NCI-H2227 (cell line): ENCODE data around the gene PCYT2.

Source experiments
- DNase-seq: peaks from one replicate; lab custom pipeline; 2025; ENCODE audit not compliant: unreplicated experiment; lab: John Stamatoyannopoulos, UW

Gene PCYT2

GRCh38 chr17:81858967-81859905, 52.0 kb downstream of the PCYT2 start:
- DNase-seq = no peak

GRCh38 chr17:81858170-81858966, 52.8 kb downstream of the PCYT2 start:
- DNase-seq = no peak

- DNase-seq = no peak
Measured at GRCh38 chr17:81854974-81855774, 56.0 kb downstream of the PCYT2 start.

- no peak for DNase-seq
Measured at GRCh38 chr17:81852237-81852636, 59.0 kb downstream of the PCYT2 start.

GRCh38 chr17:81851423-81851822, 59.8 kb downstream of the PCYT2 start:
- no peak for DNase-seq
